GM23338 (cell line): ENCODE data around the gene TWF2. TPM values are rescaled to one million over a fixed set of nuclear protein-coding genes. Genes with fewer than 3 reads are reported as not detected.

Experiments used
- ATAC-seq: fragments of 200-7000 bp; cut with Tn5 transposase; 3 replicates; pipeline ENCODE4 v1.9.1; 2020
- DNase-seq: peaks from one replicate; pipeline ENCODE4 v3.0.0-alpha.2; 2015; ENCODE audit warnings: low spot score
- H2AFZ ChIP-seq: fragments of 200-600 bp; sonication (generic); 2 replicates; pipeline ENCODE4 v1.8.0; 2016; ENCODE audit warnings: antibody characterized with exemption, mild to moderate bottlenecking, moderate library complexity
- H3F3A ChIP-seq: fragments of 200-600 bp; sonication (generic); replicated peaks from 2 replicates; pipeline ENCODE4 v1.8.0; 2017; ENCODE audit warnings: antibody characterized with exemption, mixed run types, low read depth
- H3K27ac ChIP-seq: fragments of 200-600 bp; sonication (generic); 2 replicates; pipeline ENCODE4 v1.6.1; 2016; ENCODE audit warnings: low read depth
- H3K27me3 ChIP-seq: fragments of 200-600 bp; sonication (generic); 2 replicates; pipeline ENCODE4 v1.8.0; 2016; ENCODE audit warnings: mild to moderate bottlenecking, mixed run types, moderate library complexity; ENCODE audit not compliant: insufficient read depth
- H3K36me3 ChIP-seq: fragments of 200-600 bp; sonication (generic); 2 replicates; pipeline ENCODE4 v1.8.0; 2016; ENCODE audit warnings: mild to moderate bottlenecking; ENCODE audit not compliant: insufficient read depth
- H3K4me1 ChIP-seq: fragments of 200-600 bp; sonication (generic); 2 replicates; pipeline ENCODE4 v1.8.0; 2016; ENCODE audit warnings: mild to moderate bottlenecking, moderate library complexity; ENCODE audit not compliant: insufficient read depth
- H3K4me2 ChIP-seq: fragments of 200-600 bp; sonication (generic); 2 replicates; pipeline ENCODE4 v1.7.1; 2017; ENCODE audit warnings: mixed run types
- H3K4me3 ChIP-seq: fragments of 200-600 bp; sonication (generic); 2 replicates; pipeline ENCODE4 v1.6.1; 2016; ENCODE audit warnings: mixed run types
- H3K79me2 ChIP-seq: fragments of 200-600 bp; sonication (generic); replicated peaks from 2 replicates; pipeline ENCODE4 v1.8.0; 2017; ENCODE audit warnings: mild to moderate bottlenecking; ENCODE audit not compliant: insufficient read depth
- H3K9me2 ChIP-seq: fragments of 200-600 bp; sonication (generic); 2 replicates; pipeline ENCODE4 v1.8.0; 2017; ENCODE audit not compliant: insufficient read depth
- H4K20me1 ChIP-seq: fragments of 200-600 bp; sonication (generic); replicated peaks from 2 replicates; pipeline ENCODE4 v1.8.0; 2017; ENCODE audit warnings: mild to moderate bottlenecking; ENCODE audit not compliant: insufficient read depth
- H3K27ac Mint-ChIP-seq: 2 replicates; pipeline ENCODE4 v1.8.0; 2020; ENCODE audit warnings: inconsistent platforms, mild to moderate bottlenecking, moderate library complexity, mixed read lengths
- H3K27me3 Mint-ChIP-seq: 3 replicates; pipeline ENCODE4 v1.8.0; 2022; ENCODE audit warnings: low read depth, mild to moderate bottlenecking, moderate library complexity, mixed read lengths, inconsistent platforms; ENCODE audit not compliant: insufficient read depth, poor library complexity
- H3K36me3 Mint-ChIP-seq: 3 replicates; pipeline ENCODE4 v1.8.0; 2021; ENCODE audit warnings: low read depth, mild to moderate bottlenecking, inconsistent platforms, moderate library complexity, mixed read lengths
- H3K4me1 Mint-ChIP-seq: 3 replicates; pipeline ENCODE4 v1.8.0; 2020; ENCODE audit warnings: mild to moderate bottlenecking, inconsistent platforms, mixed read lengths
- H3K4me3 Mint-ChIP-seq: 3 replicates; pipeline ENCODE4 v1.8.0; 2021; ENCODE audit warnings: moderate library complexity, mild to moderate bottlenecking, inconsistent platforms, mixed read lengths
- H3K9me3 Mint-ChIP-seq: 3 replicates; pipeline ENCODE4 v1.8.0; 2020; ENCODE audit warnings: moderate library complexity, mild to moderate bottlenecking, inconsistent platforms, mixed read lengths
- CREB1 ChIP-seq: fragments of 250-450 bp; sonication (Bioruptor Pico); IDR thresholded peaks from 2 replicates; pipeline ENCODE4 v1.5.0; 2020; ENCODE audit warnings: low read depth, mild to moderate bottlenecking, moderate library complexity
- CTCF ChIP-seq, 2 experiments: fragments of 200-600 bp in 1 of 2; sonication (generic) in 1 of 2; conservative IDR thresholded peaks; 2 replicates each; pipeline versions ENCODE4 v1.5.1 to v1.6.1; 2016 to 2017; ENCODE audit warnings: antibody characterized with exemption in 2 of 2, low read depth in 2 of 2, mild to moderate bottlenecking in 2 of 2, moderate library complexity in 1 of 2
- EZH2 ChIP-seq: fragments of 200-600 bp; sonication (generic); IDR thresholded peaks from one replicate; pipeline ENCODE4 v1.8.0; 2017; ENCODE audit warnings: antibody characterized with exemption, mild to moderate bottlenecking, low read depth; ENCODE audit not compliant: unreplicated experiment
- POLR2AphosphoS5 ChIP-seq: IDR thresholded peaks from 2 replicates; pipeline ENCODE4 v1.6.1; 2016; ENCODE audit warnings: antibody characterized with exemption, low read depth
- STAT1 ChIP-seq: IDR thresholded peaks from one replicate; pipeline ENCODE4 v1.6.1; 2016; ENCODE audit warnings: antibody characterized with exemption; ENCODE audit not compliant: unreplicated experiment
- ZNF114 ChIP-seq: fragments of 250-450 bp; sonication (Bioruptor Pico); IDR thresholded peaks from 2 replicates; pipeline ENCODE4 v1.5.0; 2020; ENCODE audit warnings: mild to moderate bottlenecking, moderate library complexity
- ZNF462 ChIP-seq: fragments of 250-450 bp; sonication (Bioruptor Pico); IDR thresholded peaks from 2 replicates; pipeline ENCODE4 v1.5.0; 2020; ENCODE audit warnings: mild to moderate bottlenecking, moderate library complexity
- polyA plus RNA-seq: library from polyadenylated mRNA; unstranded; fragments of >200 nt; fragmentation: Nextera tagmentation; extraction: Ambion mirVana; gene quantifications from 2 replicates; pipeline ENCODE4 v1.2.1, GENCODE V29; 2016
- total RNA-seq: library from RNA; depleted of rRNA; stranded (reverse); fragments of >200 nt; shearing (Covaris generic); gene quantifications from 2 replicates; pipeline ENCODE4 v1.2.3, GENCODE V29; 2014
- TF ChIP-seq, protein P1 (sequence below): IDR thresholded peaks from one replicate; pipeline ENCODE4 v1.6.1; 2018; ENCODE audit warnings: antibody characterized with exemption; ENCODE audit not compliant: unreplicated experiment

TWF2 gene
- total and polyA plus RNA-seq, 2 experiments from 2014 or later: 38.9 to 120 TPM

DNA sequence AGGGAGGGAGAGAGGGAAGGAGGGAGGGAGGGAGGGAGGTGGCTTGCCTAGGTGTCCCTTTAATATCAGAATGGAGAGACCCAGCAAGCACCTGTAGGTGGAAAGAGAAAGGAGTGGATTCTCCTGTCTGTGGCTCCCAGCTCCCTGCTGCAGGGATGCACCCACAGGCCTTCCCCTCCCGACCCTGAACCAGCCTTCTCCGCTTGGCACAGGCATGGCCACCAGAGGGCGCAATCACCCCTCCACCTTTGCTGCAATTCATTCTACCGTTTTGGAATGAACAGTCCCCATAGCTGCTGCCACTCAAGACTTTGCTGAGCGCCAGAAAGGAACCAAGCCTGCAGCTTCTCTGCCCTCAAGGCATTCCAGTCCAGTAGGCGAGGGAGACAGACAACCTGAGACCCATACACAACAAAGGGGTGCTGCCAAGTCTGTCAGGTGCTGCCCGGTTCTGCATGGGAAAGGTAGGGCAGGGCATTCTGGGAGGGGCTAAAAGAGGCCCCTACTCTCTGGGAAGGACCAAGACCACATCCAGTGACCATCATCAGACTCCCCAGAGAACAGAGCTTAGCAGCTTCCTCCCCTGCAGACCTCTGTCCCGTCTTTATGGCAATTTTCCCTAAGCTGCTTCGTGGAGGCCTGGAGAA lies 18.5 kb downstream of the TWF2 start:
- H3K27ac ChIP-seq: no peak overlapping the region
- no peaks in the 10 kb centered on the region for H3K36me3 ChIP-seq
- no peaks in the 10 kb centered on the region for H3K27me3 ChIP-seq
- no peak overlapping the region for H3K4me2 ChIP-seq
- Mint-ChIP-seq H3K9me3 (no peaks in the 10 kb centered on the region), H3K4me3 (no peak overlapping the region), H3K27ac (no peak overlapping the region), H3K36me3 (peaks cover 2% of the 10 kb centered on the region), H3K4me1 (peaks cover 8% of the 10 kb centered on the region; the same call in 2 of the 3 replicates), H3K27me3 (peaks cover 10% of the 10 kb centered on the region)
- peak overlapping the region; percentile 88; the same call in 1 of the 2 replicates for H2AFZ ChIP-seq
- no peaks in the 10 kb centered on the region for H3K9me2 ChIP-seq
- TF ChIP-seq CTCF (conservative IDR thresholded peaks at IDR 0.05; ENCODE audit: low read depth in 2 of 2) (peak; percentile 90 to 95), ZNF114 (CRISPR knock-in tag) (no peak)
- no peak overlapping the region for H3K4me3 ChIP-seq
- no peaks in the 10 kb centered on the region for H3K79me2 ChIP-seq
- ATAC-seq (peak; percentile 85), DNase-seq (peak; percentile 90)
- no peaks in the 10 kb centered on the region for H3F3A ChIP-seq
- H3K4me1 ChIP-seq: peaks cover 3% of the 10 kb centered on the region
- no peaks in the 10 kb centered on the region for H4K20me1 ChIP-seq

DNA sequence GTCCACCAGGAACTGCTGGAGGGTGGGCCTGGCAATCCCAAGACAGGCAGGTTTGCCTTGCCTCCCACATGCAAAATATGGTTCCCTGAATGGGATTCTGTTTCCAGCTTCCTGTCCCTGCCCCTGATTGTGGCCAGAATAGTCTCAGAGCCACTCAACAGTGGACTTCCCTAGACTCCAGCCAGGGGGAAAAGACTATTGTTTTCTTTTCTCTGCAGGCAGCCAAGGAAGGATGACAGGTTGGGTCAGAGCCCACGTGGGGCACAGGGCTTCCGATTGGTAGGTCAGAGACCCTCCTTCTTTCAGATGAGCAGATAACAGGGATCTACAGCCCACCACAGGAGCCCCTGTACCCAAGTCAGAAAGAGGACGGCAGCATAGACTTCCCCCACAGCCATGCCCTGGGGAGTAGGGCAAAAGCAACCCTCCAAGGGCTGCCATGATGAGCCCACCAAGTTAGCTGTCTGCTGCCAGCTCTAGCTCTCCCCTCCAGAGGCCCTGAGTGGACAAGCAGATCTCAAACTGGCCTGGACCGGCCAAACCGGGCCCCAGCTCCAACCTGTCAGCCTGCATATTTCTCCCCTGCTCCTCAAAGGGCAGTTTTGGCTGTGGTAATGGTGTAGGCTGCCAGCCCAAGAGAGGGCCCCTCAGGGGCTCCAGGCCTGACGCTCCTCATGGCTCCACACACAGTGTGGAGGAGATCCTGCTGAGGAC lies 19.9 kb downstream of the TWF2 start:
- Histone ChIP-seq H3K4me2 (no peak overlapping the region), H3K4me1 (peaks cover 3% of the 10 kb centered on the region), H3K27me3 (no peaks in the 10 kb centered on the region), H2AFZ (no peak overlapping the region), H3K36me3 (peaks cover 6% of the 10 kb centered on the region; the same call in 1 of the 2 replicates), H4K20me1 (no peaks in the 10 kb centered on the region; the same call in 1 of the 2 replicates), H3K9me2 (no peaks in the 10 kb centered on the region), H3K79me2 (no peaks in the 10 kb centered on the region), H3K4me3 (no peak overlapping the region), H3K27ac (no peak overlapping the region), H3F3A (no peaks in the 10 kb centered on the region)
- H3K27me3 Mint-ChIP-seq: peaks cover 12% of the 10 kb centered on the region
- no peak overlapping the region for H3K27ac Mint-ChIP-seq
- peaks cover 16% of the 10 kb centered on the region for H3K36me3 Mint-ChIP-seq
- H3K4me3 Mint-ChIP-seq: no peak overlapping the region
- ATAC-seq (no peak), DNase-seq (no peak)
- H3K4me1 Mint-ChIP-seq: peaks cover 8% of the 10 kb centered on the region; the same call in 2 of the 3 replicates
- no peaks in the 10 kb centered on the region for H3K9me3 Mint-ChIP-seq
- TF ChIP-seq, protein P1, sequence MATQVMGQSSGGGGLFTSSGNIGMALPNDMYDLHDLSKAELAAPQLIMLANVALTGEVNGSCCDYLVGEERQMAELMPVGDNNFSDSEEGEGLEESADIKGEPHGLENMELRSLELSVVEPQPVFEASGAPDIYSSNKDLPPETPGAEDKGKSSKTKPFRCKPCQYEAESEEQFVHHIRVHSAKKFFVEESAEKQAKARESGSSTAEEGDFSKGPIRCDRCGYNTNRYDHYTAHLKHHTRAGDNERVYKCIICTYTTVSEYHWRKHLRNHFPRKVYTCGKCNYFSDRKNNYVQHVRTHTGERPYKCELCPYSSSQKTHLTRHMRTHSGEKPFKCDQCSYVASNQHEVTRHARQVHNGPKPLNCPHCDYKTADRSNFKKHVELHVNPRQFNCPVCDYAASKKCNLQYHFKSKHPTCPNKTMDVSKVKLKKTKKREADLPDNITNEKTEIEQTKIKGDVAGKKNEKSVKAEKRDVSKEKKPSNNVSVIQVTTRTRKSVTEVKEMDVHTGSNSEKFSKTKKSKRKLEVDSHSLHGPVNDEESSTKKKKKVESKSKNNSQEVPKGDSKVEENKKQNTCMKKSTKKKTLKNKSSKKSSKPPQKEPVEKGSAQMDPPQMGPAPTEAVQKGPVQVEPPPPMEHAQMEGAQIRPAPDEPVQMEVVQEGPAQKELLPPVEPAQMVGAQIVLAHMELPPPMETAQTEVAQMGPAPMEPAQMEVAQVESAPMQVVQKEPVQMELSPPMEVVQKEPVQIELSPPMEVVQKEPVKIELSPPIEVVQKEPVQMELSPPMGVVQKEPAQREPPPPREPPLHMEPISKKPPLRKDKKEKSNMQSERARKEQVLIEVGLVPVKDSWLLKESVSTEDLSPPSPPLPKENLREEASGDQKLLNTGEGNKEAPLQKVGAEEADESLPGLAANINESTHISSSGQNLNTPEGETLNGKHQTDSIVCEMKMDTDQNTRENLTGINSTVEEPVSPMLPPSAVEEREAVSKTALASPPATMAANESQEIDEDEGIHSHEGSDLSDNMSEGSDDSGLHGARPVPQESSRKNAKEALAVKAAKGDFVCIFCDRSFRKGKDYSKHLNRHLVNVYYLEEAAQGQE: no peak
- TF ChIP-seq STAT1 (no peak), EZH2 (no peak), ZNF114 (CRISPR knock-in tag) (no peak), POLR2AphosphoS5 (no peak), CREB1 (CRISPR knock-in tag) (no peak), ZNF462 (CRISPR knock-in tag) (no peak)
